BLaER1 (cell line): Measurements from ENCODE around the gene LAMC3.

Experiments
- H3K27ac ChIP-seq: shearing (Covaris generic); formaldehyde crosslinking; 2 replicates; pipeline ENCODE4 v1.8.1; 2022
- H3K27me3 ChIP-seq: shearing (Covaris generic); formaldehyde crosslinking; 2 replicates; pipeline ENCODE4 v1.8.1; 2022
- H3K36me3 ChIP-seq: shearing (Covaris generic); formaldehyde crosslinking; 2 replicates; pipeline ENCODE4 v1.8.1; 2022
- H3K4me1 ChIP-seq: shearing (Covaris generic); formaldehyde crosslinking; 2 replicates; pipeline ENCODE4 v1.8.1; 2022
- H3K4me2 ChIP-seq: shearing (Covaris generic); formaldehyde crosslinking; 2 replicates; pipeline ENCODE4 v1.8.1; 2022
- H3K4me3 ChIP-seq: shearing (Covaris generic); formaldehyde crosslinking; 2 replicates; pipeline ENCODE4 v1.8.1; 2022
- H3K9ac ChIP-seq: shearing (Covaris generic); formaldehyde crosslinking; 2 replicates; pipeline ENCODE4 v1.8.1; 2022
- H3K9me3 ChIP-seq: shearing (Covaris generic); formaldehyde crosslinking; 2 replicates; pipeline ENCODE4 v1.8.1; 2022
- H4K20me1 ChIP-seq: shearing (Covaris generic); formaldehyde crosslinking; 2 replicates; pipeline ENCODE4 v1.8.1; 2022
- Cebpa-rat ChIP-seq: shearing (Covaris generic); IDR thresholded peaks from 2 replicates; pipeline ENCODE4 v1.8.1; 2022

The LAMC3 gene

GRCh38 chr9:131050831-131051230, 41.9 kb downstream of the LAMC3 start:
- no peak overlapping the region for H3K4me2 ChIP-seq
- no peak overlapping the region for H3K4me3 ChIP-seq
- no peak overlapping the region for H3K9ac ChIP-seq
- no peaks in the 10 kb centered on the region for H3K36me3 ChIP-seq
- H3K27me3 ChIP-seq: no peaks in the 10 kb centered on the region
- H3K27ac ChIP-seq: no peak overlapping the region
- no peaks in the 10 kb centered on the region for H4K20me1 ChIP-seq
- no peak for TF ChIP-seq Cebpa-rat
- no peaks in the 10 kb centered on the region for H3K9me3 ChIP-seq
- peaks cover 9% of the 10 kb centered on the region; the same call in 1 of the 2 replicates for H3K4me1 ChIP-seq

- no peak overlapping the region for H3K9ac ChIP-seq
- H3K4me2 ChIP-seq: no peak overlapping the region
- H3K27me3 ChIP-seq: no peaks in the 10 kb centered on the region
- H3K9me3 ChIP-seq: no peaks in the 10 kb centered on the region
- H3K36me3 ChIP-seq: no peaks in the 10 kb centered on the region
- H3K4me1 ChIP-seq: peaks cover 4% of the 10 kb centered on the region; the same call in 1 of the 2 replicates
- H3K27ac ChIP-seq: no peak overlapping the region
- H3K4me3 ChIP-seq: no peak overlapping the region
- TF ChIP-seq Cebpa-rat: no peak
- no peaks in the 10 kb centered on the region for H4K20me1 ChIP-seq
Observed at GRCh38 chr9:131051592-131052517, 42.9 kb downstream of the LAMC3 start.

GRCh38 chr9:131053896-131054295, 44.9 kb downstream of the LAMC3 start:
- no peaks in the 10 kb centered on the region for H3K9me3 ChIP-seq
- H3K27me3 ChIP-seq: no peaks in the 10 kb centered on the region
- no peak overlapping the region for H3K9ac ChIP-seq
- H3K27ac ChIP-seq: no peak overlapping the region
- H3K36me3 ChIP-seq: no peaks in the 10 kb centered on the region
- H3K4me2 ChIP-seq: no peak overlapping the region
- no peaks in the 10 kb centered on the region for H4K20me1 ChIP-seq
- H3K4me1 ChIP-seq: peaks cover under 1% of the 10 kb centered on the region; the same call in 1 of the 2 replicates
- no peak for TF ChIP-seq Cebpa-rat
- no peak overlapping the region for H3K4me3 ChIP-seq

GRCh38 chr9:131056781-131057506, 48.0 kb downstream of the LAMC3 start:
- no peaks in the 10 kb centered on the region for H3K27me3 ChIP-seq

GRCh38 chr9:131060900-131061630, 52.1 kb downstream of the LAMC3 start:
- no peaks in the 10 kb centered on the region for H3K27me3 ChIP-seq
- no peaks in the 10 kb centered on the region for H3K9me3 ChIP-seq
- peaks cover 11% of the 10 kb centered on the region for H3K4me1 ChIP-seq
- no peak overlapping the region for H3K4me3 ChIP-seq
- no peak overlapping the region for H3K27ac ChIP-seq
- TF ChIP-seq Cebpa-rat: no peak
- H3K36me3 ChIP-seq: no peaks in the 10 kb centered on the region
- H3K4me2 ChIP-seq: no peak overlapping the region
- no peaks in the 10 kb centered on the region for H4K20me1 ChIP-seq
- H3K9ac ChIP-seq: no peak overlapping the region

More at GRCh38 chr9:131056781-131057506, 48.0 kb downstream of the LAMC3 start:
- no peaks in the 10 kb centered on the region for H3K36me3 ChIP-seq
- H3K27ac ChIP-seq: no peak overlapping the region
- no peak for TF ChIP-seq Cebpa-rat
- H4K20me1 ChIP-seq: no peaks in the 10 kb centered on the region
- H3K4me1 ChIP-seq: peaks cover 11% of the 10 kb centered on the region
- no peaks in the 10 kb centered on the region for H3K9me3 ChIP-seq
- H3K4me3 ChIP-seq: no peak overlapping the region
- no peak overlapping the region for H3K9ac ChIP-seq
- H3K4me2 ChIP-seq: no peak overlapping the region

GRCh38 chr9:131062969-131063368, 54.0 kb downstream of the LAMC3 start:
- Histone ChIP-seq H3K36me3 (no peaks in the 10 kb centered on the region), H3K27me3 (no peaks in the 10 kb centered on the region), H3K4me1 (peaks cover 11% of the 10 kb centered on the region), H4K20me1 (no peaks in the 10 kb centered on the region), H3K27ac (no peak overlapping the region), H3K9me3 (no peaks in the 10 kb centered on the region), H3K4me3 (no peak overlapping the region), H3K9ac (no peak overlapping the region), H3K4me2 (no peak overlapping the region)
- TF ChIP-seq Cebpa-rat: no peak

- Histone ChIP-seq H4K20me1 (no peaks in the 10 kb centered on the region), H3K36me3 (no peaks in the 10 kb centered on the region), H3K9me3 (no peaks in the 10 kb centered on the region), H3K4me2 (no peak overlapping the region), H3K4me1 (no peaks in the 10 kb centered on the region), H3K9ac (no peak overlapping the region), H3K27ac (no peak overlapping the region), H3K4me3 (no peak overlapping the region), H3K27me3 (no peaks in the 10 kb centered on the region)
- TF ChIP-seq Cebpa-rat: no peak
Observed at GRCh38 chr9:131065599-131065998, 56.6 kb downstream of the LAMC3 start.

- Histone ChIP-seq H3K27ac (no peak overlapping the region), H3K4me2 (no peak overlapping the region), H3K4me3 (no peak overlapping the region), H3K36me3 (no peaks in the 10 kb centered on the region), H3K27me3 (no peaks in the 10 kb centered on the region), H3K4me1 (no peaks in the 10 kb centered on the region), H4K20me1 (no peaks in the 10 kb centered on the region), H3K9me3 (no peaks in the 10 kb centered on the region), H3K9ac (no peak overlapping the region)
- TF ChIP-seq Cebpa-rat: no peak
Observed at GRCh38 chr9:131067625-131068024, 58.7 kb downstream of the LAMC3 start.

- TF ChIP-seq Cebpa-rat: no peak
- H4K20me1 ChIP-seq: no peaks in the 10 kb centered on the region
- no peak overlapping the region for H3K9ac ChIP-seq
Observed at GRCh38 chr9:131068076-131068816, 59.3 kb downstream of the LAMC3 start.

More at GRCh38 chr9:131068076-131068816, 59.3 kb downstream of the LAMC3 start:
- Histone ChIP-seq H3K4me1 (no peaks in the 10 kb centered on the region), H3K9me3 (no peaks in the 10 kb centered on the region), H3K4me2 (no peak overlapping the region), H3K4me3 (no peak overlapping the region), H3K36me3 (no peaks in the 10 kb centered on the region), H3K27me3 (no peaks in the 10 kb centered on the region), H3K27ac (no peak overlapping the region)
